SK-N-SH (cell line): ENCODE measurements around the gene GSC2. TPM values are rescaled to one million over a fixed set of nuclear protein-coding genes. Genes with fewer than 3 reads are reported as not detected.

Experiments used
- CTCF ChIA-PET: fragments of 300-600, 350-600 bp; formaldehyde crosslinking; extraction: SDS; loops from one replicate; lab custom pipeline; 2021; lab: Yijun Ruan, JAX
- POLR2A ChIA-PET: fragments of 350-600 bp; sonication (Branson Sonifier 250); formaldehyde crosslinking; extraction: SDS; loops from one replicate; lab custom pipeline; 2020; ENCODE audit warnings: antibody characterized with exemption, inconsistent platforms; lab: Yijun Ruan, JAX
- DNase-seq: peaks from one replicate; pipeline ENCODE4 v3.0.0; 2012
- H2AFZ ChIP-seq: fragments of 200-600 bp; sonication (generic); 2 replicates; pipeline ENCODE4 v1.8.1; 2016; ENCODE audit warnings: antibody characterized with exemption, mild to moderate bottlenecking, low read depth
- H3F3A ChIP-seq: fragments of 200-600 bp; sonication (generic); replicated peaks from 2 replicates; pipeline ENCODE3; 2016; ENCODE audit warnings: antibody characterized with exemption, mild to moderate bottlenecking; ENCODE audit not compliant: insufficient read depth
- H3K27ac ChIP-seq, 2 experiments: fragments of 200-500 bp in 1 of 2; fragments of 200-600 bp in 1 of 2; sonication (Bioruptor generic) in 1 of 2; sonication (generic), shearing (Covaris generic) in 1 of 2; 2 replicates each; pipeline versions ENCODE4 v1.5.1 to v1.6.1; 2014 to 2016; ENCODE audit warnings: low read depth in 2 of 2, inconsistent platforms in 1 of 2, low read length in 1 of 2, mild to moderate bottlenecking in 1 of 2, mixed read lengths in 1 of 2
- H3K27me3 ChIP-seq: fragments of 200-600 bp; sonication (generic), shearing (Covaris generic); 2 replicates; pipeline ENCODE4 v1.6.1; 2016; ENCODE audit warnings: mixed run types; ENCODE audit not compliant: insufficient read depth
- H3K36me3 ChIP-seq, 2 experiments: fragments of 200-500 bp in 1 of 2; fragments of 200-600 bp in 1 of 2; sonication (Bioruptor generic) in 1 of 2; sonication (generic) in 1 of 2; replicated peaks in 1 of 2; 2 replicates each; pipeline versions ENCODE3 to v1.5.1; 2014 to 2016; ENCODE audit warnings: low read length in 1 of 2, mild to moderate bottlenecking in 1 of 2; ENCODE audit not compliant: insufficient read depth in 2 of 2, control insufficient read depth in 1 of 2
- H3K4me1 ChIP-seq, 2 experiments: fragments of 200-500 bp in 1 of 2; fragments of 200-600 bp in 1 of 2; sonication (Bioruptor generic) in 1 of 2; sonication (generic), shearing (Covaris generic) in 1 of 2; 2 replicates each; pipeline versions ENCODE4 v1.5.1 to v1.6.1; 2014 to 2016; ENCODE audit warnings: low read depth in 1 of 2, low read length in 1 of 2, mixed run types in 1 of 2; ENCODE audit not compliant: insufficient read depth in 2 of 2, control insufficient read depth in 1 of 2
- H3K4me2 ChIP-seq: fragments of 200-600 bp; sonication (generic), shearing (Covaris generic); 2 replicates; pipeline ENCODE4 v1.6.1; 2017; ENCODE audit warnings: mixed run types
- H3K4me3 ChIP-seq, 2 experiments: fragments of 200-500 bp in 1 of 2; fragments of 200-600 bp in 1 of 2; sonication (Bioruptor generic) in 1 of 2; sonication (generic), shearing (Covaris generic) in 1 of 2; 2 replicates each; pipeline versions ENCODE4 v1.5.1 to v1.8.1; 2014 to 2016; ENCODE audit warnings: low read depth in 2 of 2, inconsistent platforms in 1 of 2, low read length in 1 of 2, mild to moderate bottlenecking in 1 of 2, mixed read lengths in 1 of 2, moderate library complexity in 1 of 2
- H3K79me2 ChIP-seq: fragments of 200-600 bp; sonication (generic); 2 replicates; pipeline ENCODE4 v1.8.1; 2017; ENCODE audit warnings: mild to moderate bottlenecking; ENCODE audit not compliant: insufficient read depth
- H3K9ac ChIP-seq: fragments of 200-600 bp; sonication (generic); 2 replicates; pipeline ENCODE4 v1.6.1; 2017; ENCODE audit warnings: mixed run types
- H3K9me2 ChIP-seq: fragments of 200-600 bp; sonication (generic); 2 replicates; pipeline ENCODE4 v1.6.1; 2017; ENCODE audit warnings: mixed run types
- H3K9me3 ChIP-seq: fragments of 200-600 bp; sonication (generic); 2 replicates; pipeline ENCODE4 v1.6.1; 2017; ENCODE audit warnings: mixed run types, mild to moderate bottlenecking, moderate library complexity
- H4K20me1 ChIP-seq: fragments of 200-600 bp; sonication (generic); 2 replicates; pipeline ENCODE4 v1.6.1; 2017; ENCODE audit warnings: mild to moderate bottlenecking, mixed run types; ENCODE audit not compliant: insufficient read depth
- CHD2 ChIP-seq: fragments of 150-350 bp; IDR thresholded peaks from 2 replicates; pipeline ENCODE4 v1.6.1; 2018; ENCODE audit warnings: low read length; ENCODE audit not compliant: partially characterized antibody
- CTCF ChIP-seq: fragments of 200-600 bp; sonication (generic); IDR thresholded peaks from 2 replicates; pipeline ENCODE4 v1.6.1; 2017; ENCODE audit warnings: antibody characterized with exemption, mild to moderate bottlenecking, moderate library complexity
- ELF1 ChIP-seq: IDR thresholded peaks from 2 replicates; pipeline ENCODE4 v1.4.0; 2012
- EZH2phosphoT487 ChIP-seq: fragments of 200-600 bp; sonication (generic); IDR thresholded peaks from 2 replicates; pipeline ENCODE4 v1.6.1; 2017; ENCODE audit warnings: low read depth, mixed run types, mild to moderate bottlenecking, antibody characterized with exemption, moderate library complexity, borderline replicate concordance
- GATA2 ChIP-seq: sonication (generic); formaldehyde crosslinking; IDR thresholded peaks from 2 replicates; pipeline ENCODE4 v1.5.0; 2020; ENCODE audit warnings: mild to moderate bottlenecking, missing genetic modification reagents
- MEF2A ChIP-seq: IDR thresholded peaks from 2 replicates; pipeline ENCODE4 v1.4.0; 2012; ENCODE audit warnings: low read depth, borderline replicate concordance
- POLR2AphosphoS5 ChIP-seq: IDR thresholded peaks from 2 replicates; pipeline ENCODE4 v1.6.1; 2012; ENCODE audit warnings: low read depth, low read length
- SIN3A ChIP-seq: IDR thresholded peaks from 2 replicates; pipeline ENCODE4 v1.6.1; 2012; ENCODE audit warnings: low read depth, mild to moderate bottlenecking, low read length, moderate library complexity, borderline replicate concordance
- TAF1 ChIP-seq: IDR thresholded peaks from 2 replicates; pipeline ENCODE4 v1.6.1; 2012; ENCODE audit warnings: low read depth, mild to moderate bottlenecking, low read length, moderate library complexity, borderline replicate concordance
- TEAD4 ChIP-seq: IDR thresholded peaks from 2 replicates; pipeline ENCODE4 v1.4.0; 2012; ENCODE audit warnings: mild to moderate bottlenecking, borderline replicate concordance; ENCODE audit not compliant: insufficient read depth
- USF1 ChIP-seq: IDR thresholded peaks from 2 replicates; pipeline ENCODE4 v1.4.0; 2012; ENCODE audit warnings: low read depth, borderline replicate concordance
- WGBS: methylation state at CpG from one replicate; pipeline ENCODE4 v1.1.6; 2017; ENCODE audit warnings: low lambda C conversion rate; 5-methylcytosine and 5-hydroxymethylcytosine counted together
- polyA plus RNA-seq, 3 experiments: library from polyadenylated mRNA; depleted of rRNA; stranded (reverse); fragments of >200 nt; gene quantifications; 2 replicates each; pipeline ENCODE4 v1.2.3, GENCODE V29; 2012
- TF ChIP-seq, protein P1 (sequence below): IDR thresholded peaks from 2 replicates; pipeline ENCODE4; 2012
- TF ChIP-seq, protein P2 (sequence below): IDR thresholded peaks from 2 replicates; pipeline ENCODE4 v1.4.0; 2012; ENCODE audit warnings: low read depth, borderline replicate concordance
- TF ChIP-seq, protein P3 (sequence below): IDR thresholded peaks from 2 replicates; pipeline ENCODE4 v1.6.1; 2012; ENCODE audit warnings: mild to moderate bottlenecking, low read depth, low read length, moderate library complexity
- TF ChIP-seq, protein P4 (sequence below): fragments of 150-350 bp; IDR thresholded peaks from 2 replicates; pipeline ENCODE4 v1.6.1; 2017; ENCODE audit warnings: antibody characterized with exemption, low read length, low read depth, borderline replicate concordance

GSC2 gene
- polyA plus RNA-seq, 1 of the 3 experiments (the other 2 are of a cell fraction): not detected

- Histone ChIP-seq H4K20me1 (peaks cover 35% of the 10 kb centered on the region), H3K9ac (no peak overlapping the region), H3K4me1 (no peaks in the 10 kb centered on the region; a peak in 1 of 4 replicates), H3K9me3 (no peaks in the 10 kb centered on the region), H3K9me2 (no peaks in the 10 kb centered on the region), H3K27me3 (no peaks in the 10 kb centered on the region), H2AFZ (no peak overlapping the region), H3K79me2 (peaks cover 78% of the 10 kb centered on the region), H3K36me3 (no peaks in the 10 kb centered on the region), H3K4me2 (no peak overlapping the region), H3K27ac (no peak overlapping the region), H3F3A (no peaks in the 10 kb centered on the region), H3K4me3 (no peak overlapping the region)
- 88% methylated on average over 4 of the region's 4 CpGs for WGBS
- TF ChIP-seq MEF2A: no peak
- TF ChIP-seq USF1: no peak
- TF ChIP-seq, protein P1, sequence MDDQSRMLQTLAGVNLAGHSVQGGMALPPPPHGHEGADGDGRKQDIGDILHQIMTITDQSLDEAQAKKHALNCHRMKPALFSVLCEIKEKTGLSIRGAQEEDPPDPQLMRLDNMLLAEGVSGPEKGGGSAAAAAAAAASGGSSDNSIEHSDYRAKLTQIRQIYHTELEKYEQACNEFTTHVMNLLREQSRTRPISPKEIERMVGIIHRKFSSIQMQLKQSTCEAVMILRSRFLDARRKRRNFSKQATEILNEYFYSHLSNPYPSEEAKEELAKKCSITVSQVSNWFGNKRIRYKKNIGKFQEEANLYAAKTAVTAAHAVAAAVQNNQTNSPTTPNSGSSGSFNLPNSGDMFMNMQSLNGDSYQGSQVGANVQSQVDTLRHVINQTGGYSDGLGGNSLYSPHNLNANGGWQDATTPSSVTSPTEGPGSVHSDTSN: no peak
- TF ChIP-seq TEAD4: no peak
- no peak for TF ChIP-seq TAF1
- no peak for TF ChIP-seq EZH2phosphoT487
- TF ChIP-seq, protein P2, sequence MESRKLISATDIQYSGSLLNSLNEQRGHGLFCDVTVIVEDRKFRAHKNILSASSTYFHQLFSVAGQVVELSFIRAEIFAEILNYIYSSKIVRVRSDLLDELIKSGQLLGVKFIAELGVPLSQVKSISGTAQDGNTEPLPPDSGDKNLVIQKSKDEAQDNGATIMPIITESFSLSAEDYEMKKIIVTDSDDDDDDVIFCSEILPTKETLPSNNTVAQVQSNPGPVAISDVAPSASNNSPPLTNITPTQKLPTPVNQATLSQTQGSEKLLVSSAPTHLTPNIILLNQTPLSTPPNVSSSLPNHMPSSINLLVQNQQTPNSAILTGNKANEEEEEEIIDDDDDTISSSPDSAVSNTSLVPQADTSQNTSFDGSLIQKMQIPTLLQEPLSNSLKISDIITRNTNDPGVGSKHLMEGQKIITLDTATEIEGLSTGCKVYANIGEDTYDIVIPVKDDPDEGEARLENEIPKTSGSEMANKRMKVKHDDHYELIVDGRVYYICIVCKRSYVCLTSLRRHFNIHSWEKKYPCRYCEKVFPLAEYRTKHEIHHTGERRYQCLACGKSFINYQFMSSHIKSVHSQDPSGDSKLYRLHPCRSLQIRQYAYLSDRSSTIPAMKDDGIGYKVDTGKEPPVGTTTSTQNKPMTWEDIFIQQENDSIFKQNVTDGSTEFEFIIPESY: no peak
- TF ChIP-seq, protein P3, sequence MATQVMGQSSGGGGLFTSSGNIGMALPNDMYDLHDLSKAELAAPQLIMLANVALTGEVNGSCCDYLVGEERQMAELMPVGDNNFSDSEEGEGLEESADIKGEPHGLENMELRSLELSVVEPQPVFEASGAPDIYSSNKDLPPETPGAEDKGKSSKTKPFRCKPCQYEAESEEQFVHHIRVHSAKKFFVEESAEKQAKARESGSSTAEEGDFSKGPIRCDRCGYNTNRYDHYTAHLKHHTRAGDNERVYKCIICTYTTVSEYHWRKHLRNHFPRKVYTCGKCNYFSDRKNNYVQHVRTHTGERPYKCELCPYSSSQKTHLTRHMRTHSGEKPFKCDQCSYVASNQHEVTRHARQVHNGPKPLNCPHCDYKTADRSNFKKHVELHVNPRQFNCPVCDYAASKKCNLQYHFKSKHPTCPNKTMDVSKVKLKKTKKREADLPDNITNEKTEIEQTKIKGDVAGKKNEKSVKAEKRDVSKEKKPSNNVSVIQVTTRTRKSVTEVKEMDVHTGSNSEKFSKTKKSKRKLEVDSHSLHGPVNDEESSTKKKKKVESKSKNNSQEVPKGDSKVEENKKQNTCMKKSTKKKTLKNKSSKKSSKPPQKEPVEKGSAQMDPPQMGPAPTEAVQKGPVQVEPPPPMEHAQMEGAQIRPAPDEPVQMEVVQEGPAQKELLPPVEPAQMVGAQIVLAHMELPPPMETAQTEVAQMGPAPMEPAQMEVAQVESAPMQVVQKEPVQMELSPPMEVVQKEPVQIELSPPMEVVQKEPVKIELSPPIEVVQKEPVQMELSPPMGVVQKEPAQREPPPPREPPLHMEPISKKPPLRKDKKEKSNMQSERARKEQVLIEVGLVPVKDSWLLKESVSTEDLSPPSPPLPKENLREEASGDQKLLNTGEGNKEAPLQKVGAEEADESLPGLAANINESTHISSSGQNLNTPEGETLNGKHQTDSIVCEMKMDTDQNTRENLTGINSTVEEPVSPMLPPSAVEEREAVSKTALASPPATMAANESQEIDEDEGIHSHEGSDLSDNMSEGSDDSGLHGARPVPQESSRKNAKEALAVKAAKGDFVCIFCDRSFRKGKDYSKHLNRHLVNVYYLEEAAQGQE: no peak
- TF ChIP-seq ELF1: no peak
- TF ChIP-seq CTCF: no peak
- TF ChIP-seq POLR2AphosphoS5: no peak
- TF ChIP-seq CHD2: no peak
- TF ChIP-seq GATA2 (CRISPR knock-in tag): no peak
- TF ChIP-seq, protein P4, sequence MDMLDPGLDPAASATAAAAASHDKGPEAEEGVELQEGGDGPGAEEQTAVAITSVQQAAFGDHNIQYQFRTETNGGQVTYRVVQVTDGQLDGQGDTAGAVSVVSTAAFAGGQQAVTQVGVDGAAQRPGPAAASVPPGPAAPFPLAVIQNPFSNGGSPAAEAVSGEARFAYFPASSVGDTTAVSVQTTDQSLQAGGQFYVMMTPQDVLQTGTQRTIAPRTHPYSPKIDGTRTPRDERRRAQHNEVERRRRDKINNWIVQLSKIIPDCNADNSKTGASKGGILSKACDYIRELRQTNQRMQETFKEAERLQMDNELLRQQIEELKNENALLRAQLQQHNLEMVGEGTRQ: no peak
- TF ChIP-seq SIN3A: no peak
- no peak for DNase-seq
- POLR2A ChIA-PET: no interaction called here
- CTCF ChIA-PET: no interaction called here
These were observed 51.9 kb downstream of the GSC2 start for GRCh38 chr22:19098157-19098556.
